GM18951 (cell line): ENCODE measurements around the gene CCDC88C.

Source experiments
- POLR2A ChIP-seq: IDR thresholded peaks from 4 replicates; pipeline ENCODE4 v1.6.1; 2011; ENCODE audit warnings: mild to moderate bottlenecking; ENCODE audit not compliant: insufficient read length, insufficient read depth; ENCODE audit errors: extremely low read depth
- in situ Hi-C: fragments of 300-500 bp; cut with MboI; formaldehyde crosslinking; loops from one replicate; pipeline ENCODE4 v1.12.0; 2022; ENCODE audit warnings: low sequenced_read_pairs, mixed read lengths, inconsistent platforms; ENCODE audit not compliant: unreplicated experiment

The CCDC88C gene

GRCh38 chr14:91305650-91306431, 111.8 kb downstream of the CCDC88C start:
- in situ Hi-C loops = no loop called here

GRCh38 chr14:91303924-91304229, 113.7 kb downstream of the CCDC88C start:
- no peak for TF ChIP-seq POLR2A
- in situ Hi-C loops = no loop called here

More at GRCh38 chr14:91305650-91306431, 111.8 kb downstream of the CCDC88C start:
- no peak for TF ChIP-seq POLR2A

DNA sequence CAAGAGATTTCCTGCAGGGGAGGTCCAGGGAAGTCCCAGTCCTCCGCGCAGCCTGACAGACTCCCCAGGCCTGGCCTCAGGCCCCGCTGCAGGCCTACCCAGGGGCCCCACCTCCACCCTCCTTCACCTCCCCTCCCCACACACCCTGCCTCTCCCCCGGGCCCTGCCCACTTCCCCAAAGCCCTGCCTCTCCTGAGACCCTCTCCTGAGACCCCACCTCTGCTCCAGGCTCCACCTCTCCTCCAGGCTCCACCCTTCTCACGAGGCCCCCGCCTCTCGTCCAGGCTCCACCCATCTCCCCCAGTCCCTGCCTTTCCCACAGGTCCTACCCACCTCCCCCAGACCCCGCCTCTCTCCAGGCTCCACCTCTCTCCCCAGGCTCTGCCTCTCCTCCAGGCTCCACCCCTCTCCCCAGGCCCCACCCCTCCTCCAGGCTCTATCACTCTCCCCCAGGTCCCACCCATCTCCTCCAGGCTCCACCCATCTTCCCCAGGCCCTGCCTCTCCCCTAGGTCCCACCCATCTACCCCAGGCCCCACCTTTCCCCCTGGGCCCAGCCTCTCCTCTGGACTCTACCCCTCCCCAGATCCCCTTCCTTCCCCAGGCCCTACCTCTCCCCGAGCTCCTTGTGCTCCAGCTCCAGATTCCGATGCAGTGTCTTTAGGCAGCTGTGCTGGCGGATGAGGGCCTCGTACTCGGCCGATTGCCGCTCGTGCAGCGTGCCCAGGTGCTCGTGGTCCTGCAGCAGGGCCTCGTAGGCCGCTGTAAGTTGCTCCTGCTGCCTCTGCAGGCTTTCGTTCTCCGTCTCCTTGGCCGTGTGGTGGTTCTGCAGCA, 114.3 kb downstream of the CCDC88C start:
- TF ChIP-seq POLR2A = no peak
- in situ Hi-C loops = no loop called here

DNA sequence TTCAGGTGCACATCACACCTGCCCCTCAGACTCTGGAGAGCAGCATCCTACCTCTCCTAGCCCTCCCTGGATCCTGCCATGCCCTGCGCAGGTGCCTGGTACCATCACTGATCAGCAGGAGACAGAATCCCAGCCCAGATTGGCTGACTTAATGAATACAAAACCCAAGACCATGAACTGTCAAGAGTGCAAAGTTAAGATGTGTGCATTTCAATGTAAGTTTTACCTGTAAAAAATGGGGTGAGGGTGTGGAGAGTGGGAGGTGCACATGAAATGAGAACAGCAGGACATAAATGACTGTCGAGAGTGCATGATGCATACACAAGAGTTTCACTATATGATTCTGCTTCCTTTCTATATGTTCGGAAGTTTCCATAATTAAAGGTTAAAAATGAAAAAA, 115.2 kb downstream of the CCDC88C start:
- in situ Hi-C loops = no loop called here
- TF ChIP-seq POLR2A = no peak

DNA sequence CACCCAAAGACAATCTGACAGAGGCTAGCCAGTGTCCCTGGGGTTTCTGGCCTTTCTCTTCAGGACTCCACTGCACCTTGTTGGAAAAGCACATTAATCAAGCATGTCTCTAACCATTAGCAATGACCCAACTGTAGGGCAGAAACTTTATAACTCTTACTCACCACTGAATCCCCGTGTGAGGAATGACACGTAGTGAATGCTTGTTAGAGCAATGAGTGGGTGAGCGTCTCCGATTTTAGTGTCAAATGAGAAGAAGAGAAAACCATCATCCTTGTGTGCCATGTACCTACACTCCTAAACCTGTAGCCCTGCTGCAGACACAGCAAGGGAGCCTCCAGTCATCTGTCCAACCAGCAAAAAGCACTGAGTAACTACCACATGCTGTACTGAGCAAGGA, 116.7 kb downstream of the CCDC88C start:
- no peak for TF ChIP-seq POLR2A
- in situ Hi-C loops = no loop called here

GRCh38 chr14:91300283-91300895, 117.2 kb downstream of the CCDC88C start:
- in situ Hi-C loops = no loop called here
- TF ChIP-seq POLR2A = no peak

DNA sequence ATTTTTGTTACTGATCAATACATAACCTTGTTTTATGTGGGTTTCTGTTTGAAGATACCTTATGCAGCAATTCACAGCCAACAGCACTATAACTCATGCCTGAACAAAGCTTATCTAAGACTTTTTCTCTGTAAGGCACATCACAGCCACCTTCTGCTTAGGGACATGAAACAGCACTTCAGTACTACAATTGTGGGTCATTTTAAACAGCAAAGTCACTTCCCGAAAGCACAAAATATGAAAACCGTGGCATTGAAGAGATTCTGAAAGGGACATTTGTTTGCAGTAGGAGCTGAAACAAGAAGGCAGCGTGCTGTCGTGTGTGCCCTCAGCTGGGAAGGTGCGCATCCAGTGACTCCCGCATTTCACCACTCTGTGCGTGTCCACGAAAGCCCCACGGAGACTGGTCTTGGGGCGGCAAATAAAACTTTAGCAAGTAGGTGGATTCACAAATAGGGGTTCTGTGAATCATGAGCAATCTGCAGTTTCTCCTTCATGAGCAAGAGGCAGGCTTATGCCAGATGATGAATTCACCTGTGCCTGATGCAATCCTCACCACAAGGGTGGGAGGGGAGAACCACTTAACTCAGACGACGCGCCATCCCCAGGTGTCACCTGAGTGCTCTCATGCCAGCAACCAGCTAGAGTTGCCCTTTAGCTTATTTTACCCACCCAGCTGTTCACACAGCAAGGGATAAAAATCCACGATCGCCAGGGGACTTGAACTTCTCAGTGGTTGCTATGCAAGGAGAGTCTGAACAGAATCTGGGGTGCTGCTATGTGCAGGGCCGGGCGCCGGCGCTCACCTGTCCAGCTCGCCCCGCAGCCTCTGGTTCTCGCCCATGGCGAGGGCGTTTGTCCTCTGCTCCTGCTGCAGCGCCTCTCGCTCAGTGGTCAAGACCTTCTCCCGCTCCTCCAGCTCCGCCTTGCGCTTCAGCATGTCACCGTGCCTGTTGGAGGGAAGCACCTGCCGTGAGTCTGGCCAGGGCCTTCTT, 118.2 kb downstream of the CCDC88C start:
- TF ChIP-seq POLR2A = no peak
- in situ Hi-C loops = loop anchor here (25.0 kb wide), 1 partner anchor 387 kb away; no protein-coding TSS in a partner anchor

DNA sequence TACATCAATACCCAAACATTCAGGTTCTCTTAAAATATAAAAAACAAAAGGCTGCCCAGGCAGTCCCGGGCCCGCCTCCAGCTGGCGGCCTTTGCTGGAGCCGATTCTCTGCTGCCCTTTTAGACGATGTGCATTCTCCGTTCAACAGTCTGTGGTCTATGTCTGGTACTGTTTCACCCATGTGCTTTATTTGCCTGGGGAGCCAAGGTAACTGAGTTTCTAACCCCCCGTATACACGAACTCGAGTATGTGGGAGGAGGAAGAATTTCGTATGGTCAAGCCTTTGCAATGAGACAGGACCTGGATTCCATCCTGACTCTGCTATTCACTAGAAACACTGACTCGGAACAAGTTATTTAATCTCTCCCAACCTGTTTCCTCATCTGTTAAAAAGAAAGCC, 119.0 kb downstream of the CCDC88C start:
- no peak for TF ChIP-seq POLR2A
- in situ Hi-C loops = loop anchor here (25.0 kb wide), 1 partner anchor 386 kb away; no protein-coding TSS in a partner anchor

DNA sequence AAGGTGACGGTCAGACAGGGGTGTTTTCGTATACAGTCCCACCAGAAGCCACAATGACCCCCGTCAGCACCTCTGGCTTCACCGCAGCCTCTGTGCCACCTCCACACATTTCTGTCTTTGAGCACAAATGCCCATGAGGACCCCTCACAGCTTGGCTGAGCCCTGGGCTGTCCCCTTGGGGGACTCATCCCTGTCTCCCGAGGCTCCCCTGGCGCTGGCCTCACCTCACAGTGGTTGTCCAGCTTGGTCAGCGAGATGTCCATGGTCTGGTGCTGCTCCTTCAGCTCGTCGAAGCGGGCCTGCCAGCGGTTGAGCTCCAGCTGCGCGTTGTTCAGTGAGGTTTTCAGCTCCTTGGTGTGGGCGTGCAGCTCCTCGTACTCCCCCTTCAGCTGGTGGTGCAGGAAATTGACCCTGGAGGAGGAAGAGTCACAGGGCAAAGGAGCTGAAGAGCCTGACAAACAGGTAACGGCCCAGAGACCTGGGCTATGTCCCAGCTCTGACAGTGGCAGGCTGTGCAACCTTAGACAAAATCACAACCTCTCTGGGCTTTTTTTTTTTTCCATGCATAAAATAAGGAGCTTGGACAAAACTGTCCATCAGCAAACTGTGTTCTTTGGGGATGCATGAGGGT, 120.4 kb downstream of the CCDC88C start:
- in situ Hi-C loops = loop anchor here (25.0 kb wide), 1 partner anchor 385 kb away; no protein-coding TSS in a partner anchor
- no peak for TF ChIP-seq POLR2A

DNA sequence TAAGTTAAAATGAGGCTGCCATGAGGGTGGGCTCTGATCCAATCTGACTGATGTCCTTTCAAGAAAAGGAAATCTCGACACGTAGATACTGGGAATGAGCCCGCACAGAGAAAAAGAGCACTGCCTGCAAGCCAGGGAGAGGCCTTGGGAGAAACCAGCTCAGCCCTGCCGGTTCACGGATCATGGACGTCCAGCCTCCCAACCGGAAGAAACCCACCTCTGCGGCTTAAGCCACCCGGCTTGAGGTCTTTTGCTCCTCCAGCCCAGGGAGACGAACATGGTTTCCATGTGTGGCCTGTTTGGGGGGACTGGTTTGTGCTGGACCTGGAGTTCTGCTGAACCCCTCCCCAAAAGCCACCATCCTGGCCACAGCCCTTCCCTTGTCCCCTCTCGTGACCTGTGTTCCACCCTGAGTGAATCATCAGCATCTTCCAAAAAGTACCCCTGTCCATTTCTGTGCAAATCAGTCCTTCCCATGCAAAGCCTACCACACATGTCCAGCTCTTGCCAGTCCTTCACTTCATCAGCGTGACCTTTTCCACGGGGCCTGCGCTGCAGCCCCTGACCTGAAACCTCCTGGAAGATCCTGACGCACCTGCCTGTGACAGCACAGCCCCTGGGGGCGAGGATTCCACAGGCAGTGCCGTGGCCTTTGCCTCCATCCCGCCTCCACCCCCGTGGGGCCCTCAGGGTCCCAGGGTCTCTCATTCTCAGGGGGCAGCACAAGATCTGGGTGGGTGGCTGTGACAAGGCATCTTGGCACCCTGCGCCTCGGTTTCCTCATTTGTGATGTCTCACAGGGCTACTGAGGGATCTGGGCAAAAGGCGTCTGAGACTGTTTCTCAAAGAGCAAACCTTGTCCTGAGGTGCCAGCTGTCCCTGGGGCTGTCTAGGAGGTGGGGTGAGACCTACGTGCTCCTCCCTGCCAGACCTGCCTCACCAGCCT, 121.5 kb downstream of the CCDC88C start:
- in situ Hi-C loops = loop anchor here (25.0 kb wide), 1 partner anchor 384 kb away; no protein-coding TSS in a partner anchor
- no peak for TF ChIP-seq POLR2A
